Esophagus mucosa (tissue), 1 donor: ENCODE results near the gene RSRP1. TPM values are rescaled to one million over a fixed set of nuclear protein-coding genes. Genes with fewer than 3 reads are reported as not detected.

Source experiments
- total RNA-seq: library from RNA; stranded (reverse); gene quantifications from one replicate; pipeline ENCODE4 v1.2.4, GENCODE V29; 2023
- donor health status: DM: yes; HTN: yes; CAD: no.

RSRP1 gene
- total RNA-seq, 1 donor from 2014 or later: 38.1 TPM

Other genes with a start within 250 kb of the RSRP1 start
- 20.7 TPM for gene SYF2, start 15.0 kb downstream of the RSRP1 start, total RNA-seq
- not detected for gene RHD, start 25.1 kb upstream of the RSRP1 start, total RNA-seq
- 66.2 TPM for gene TMEM50A, start 90.9 kb upstream of the RSRP1 start, total RNA-seq
- gene RHCE, start 173.4 kb upstream of the RSRP1 start, total RNA-seq: 0.76 TPM
- gene MACO1, start 183.4 kb upstream of the RSRP1 start, total RNA-seq: 15.2 TPM